ENCODE data around the gene TGFBR2. TPM values are rescaled to one million over a fixed set of nuclear protein-coding genes. Genes with fewer than 3 reads are reported as not detected.

TGFBR2 gene
- total RNA-seq, 1 donor from 2014 or later, result 289 TPM

DNA sequence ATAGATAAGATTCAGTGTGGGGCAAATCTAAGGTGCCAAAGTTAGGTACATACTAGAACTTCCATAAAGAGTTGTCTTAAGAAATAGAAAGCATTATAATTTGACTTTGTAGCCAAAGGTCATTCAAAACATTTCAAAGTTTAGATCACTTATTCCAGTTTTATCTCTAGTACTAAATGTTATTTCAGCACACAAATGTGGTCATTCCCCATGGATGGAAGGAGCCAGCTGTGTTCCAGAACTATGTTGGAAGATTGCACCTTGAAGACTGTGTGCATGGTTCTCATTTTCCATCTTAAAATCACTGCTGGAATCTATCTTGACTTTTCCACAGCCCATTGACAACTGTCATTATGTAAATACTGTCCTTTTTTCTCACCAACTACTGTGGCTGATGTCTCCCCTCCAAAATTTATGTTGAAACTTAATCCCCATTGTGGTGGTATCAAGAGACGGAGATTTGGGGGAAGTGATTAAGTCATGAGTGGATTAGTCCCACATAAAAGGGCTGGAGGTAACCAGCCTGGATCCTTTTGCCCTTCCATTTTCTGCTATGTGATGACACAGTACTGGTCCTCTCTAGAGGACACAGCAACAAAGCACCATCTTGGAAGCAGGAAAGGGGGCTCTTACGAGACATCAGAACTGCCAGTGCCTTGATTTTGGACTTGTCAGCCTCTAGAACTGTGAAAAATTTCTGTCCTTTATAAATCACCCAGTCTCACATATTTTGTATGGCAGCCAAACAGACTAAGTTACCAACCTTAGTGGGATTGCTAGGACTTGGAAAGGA, 24.0 kb downstream of the TGFBR2 start:
- Histone ChIP-seq H3K36me3 (peaks cover 6% of the 10 kb centered on the region), H3K4me1 (peaks cover 100% of the 10 kb centered on the region), H3K9me3 (no peaks in the 10 kb centered on the region), H3K27ac (peak overlapping the region; percentile 64), H3K27me3 (ENCODE audit: low read depth) (no peaks in the 10 kb centered on the region), H3K4me3 (no peak overlapping the region)
- ATAC-seq, result no peak
- TF ChIP-seq, protein P1, sequence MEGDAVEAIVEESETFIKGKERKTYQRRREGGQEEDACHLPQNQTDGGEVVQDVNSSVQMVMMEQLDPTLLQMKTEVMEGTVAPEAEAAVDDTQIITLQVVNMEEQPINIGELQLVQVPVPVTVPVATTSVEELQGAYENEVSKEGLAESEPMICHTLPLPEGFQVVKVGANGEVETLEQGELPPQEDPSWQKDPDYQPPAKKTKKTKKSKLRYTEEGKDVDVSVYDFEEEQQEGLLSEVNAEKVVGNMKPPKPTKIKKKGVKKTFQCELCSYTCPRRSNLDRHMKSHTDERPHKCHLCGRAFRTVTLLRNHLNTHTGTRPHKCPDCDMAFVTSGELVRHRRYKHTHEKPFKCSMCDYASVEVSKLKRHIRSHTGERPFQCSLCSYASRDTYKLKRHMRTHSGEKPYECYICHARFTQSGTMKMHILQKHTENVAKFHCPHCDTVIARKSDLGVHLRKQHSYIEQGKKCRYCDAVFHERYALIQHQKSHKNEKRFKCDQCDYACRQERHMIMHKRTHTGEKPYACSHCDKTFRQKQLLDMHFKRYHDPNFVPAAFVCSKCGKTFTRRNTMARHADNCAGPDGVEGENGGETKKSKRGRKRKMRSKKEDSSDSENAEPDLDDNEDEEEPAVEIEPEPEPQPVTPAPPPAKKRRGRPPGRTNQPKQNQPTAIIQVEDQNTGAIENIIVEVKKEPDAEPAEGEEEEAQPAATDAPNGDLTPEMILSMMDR (IDR thresholded peaks at IDR 0.05), result no peak
- no peak for DNase-seq
- intact Hi-C loops (cut with DNase I), result no loop called here

DNA sequence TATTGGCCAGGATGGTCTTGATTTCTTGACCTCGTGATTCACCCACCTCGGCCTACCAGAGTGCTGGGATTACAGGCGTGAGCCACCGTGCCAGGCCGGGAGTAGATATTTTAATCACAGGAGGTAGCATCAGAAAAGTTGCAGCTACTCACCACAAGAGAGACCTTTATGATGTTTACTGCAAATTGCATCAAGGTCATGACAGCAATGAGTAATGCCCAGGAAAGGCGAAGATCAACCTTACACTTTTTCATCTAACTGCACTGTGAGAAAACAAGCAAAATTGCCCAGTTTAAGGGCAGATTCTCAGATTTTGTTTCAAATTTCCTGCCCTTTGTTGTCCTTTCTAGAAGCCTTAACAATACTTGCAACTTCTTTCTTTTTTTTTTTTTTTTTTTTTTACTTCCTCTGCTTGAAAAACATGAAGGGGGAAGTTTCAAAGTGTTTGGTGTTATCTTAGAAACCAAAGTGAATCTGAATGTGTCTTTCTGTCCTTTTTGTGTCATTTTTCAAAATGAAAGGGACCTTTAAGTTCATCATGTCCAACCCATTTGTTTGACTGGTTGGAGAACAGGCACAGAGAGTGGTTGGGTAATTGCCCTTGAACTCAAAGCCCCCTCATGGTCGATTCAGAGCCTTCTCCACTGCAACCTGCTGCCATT, 25.0 kb downstream of the TGFBR2 start:
- ATAC-seq (peak; percentile 23 to 27), DNase-seq (no peak)
- peak overlapping the region; percentile 64 for H3K27ac ChIP-seq
- H3K9me3 ChIP-seq, result no peaks in the 10 kb centered on the region
- intact Hi-C loops (cut with DNase I), result no loop called here
- H3K36me3 ChIP-seq, result peaks cover 6% of the 10 kb centered on the region
- TF ChIP-seq, protein P1 (IDR thresholded peaks at IDR 0.05), result no peak
- H3K27me3 ChIP-seq (ENCODE audit: low read depth), result no peaks in the 10 kb centered on the region
- no peak overlapping the region for H3K4me3 ChIP-seq
- peaks cover 99% of the 10 kb centered on the region for H3K4me1 ChIP-seq

DNA sequence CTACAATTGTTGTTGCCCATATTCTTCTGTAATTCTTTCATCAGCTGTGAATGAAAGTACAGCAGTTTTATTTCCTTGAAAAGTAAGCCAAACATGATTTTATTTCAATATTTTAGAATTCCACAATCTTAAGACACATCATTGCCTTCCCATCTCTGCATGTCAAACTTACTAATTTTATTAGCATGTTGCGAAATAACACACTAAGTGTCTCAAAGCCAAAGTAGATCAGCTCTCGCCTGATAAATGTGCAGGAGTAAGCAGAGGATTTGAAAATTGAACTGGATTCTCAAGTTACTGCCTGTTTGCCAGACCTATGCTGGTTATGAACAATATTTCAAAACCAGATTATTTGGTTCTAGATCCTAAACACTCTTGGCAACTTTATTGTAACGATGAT, 25.7 kb downstream of the TGFBR2 start:
- no peak for ATAC-seq
- H3K4me1 ChIP-seq, result peaks cover 93% of the 10 kb centered on the region
- no peaks in the 10 kb centered on the region for H3K27me3 ChIP-seq (ENCODE audit: low read depth)

DNA sequence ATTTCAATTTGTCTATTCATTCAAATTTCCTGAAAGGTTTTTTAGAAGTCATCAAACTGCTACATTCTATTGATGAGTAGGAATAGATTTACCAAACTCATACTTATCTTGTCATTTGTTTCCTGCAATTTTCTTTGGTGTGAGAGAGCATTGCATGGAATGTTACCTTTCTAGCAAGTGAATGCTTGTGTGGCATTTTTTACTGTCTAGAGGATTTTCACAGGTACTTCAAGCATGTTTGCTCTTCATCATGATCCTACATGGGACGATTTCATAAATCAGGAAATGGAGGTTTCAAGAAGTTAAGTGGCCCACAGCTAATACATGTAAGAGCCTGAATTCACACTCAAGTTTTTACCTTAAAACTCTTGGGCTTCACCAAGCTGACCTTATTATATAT, 26.1 kb downstream of the TGFBR2 start:
- H3K9me3 ChIP-seq, result no peaks in the 10 kb centered on the region
- H3K36me3 ChIP-seq, result no peaks in the 10 kb centered on the region
- TF ChIP-seq, protein P1 (IDR thresholded peaks at IDR 0.05), result no peak
- ATAC-seq (peak in 1 of 2 donors; percentile 23), DNase-seq (no peak)
- no peak overlapping the region for H3K4me3 ChIP-seq
- intact Hi-C loops (cut with DNase I), result no loop called here
- no peaks in the 10 kb centered on the region for H3K27me3 ChIP-seq (ENCODE audit: low read depth)
- H3K27ac ChIP-seq, result peak overlapping the region; percentile 64
- H3K4me1 ChIP-seq, result peaks cover 88% of the 10 kb centered on the region

More for the DNA sequence above, 25.7 kb downstream of the TGFBR2 start:
- no peak for DNase-seq
- H3K27ac ChIP-seq, result peak overlapping the region; percentile 64
- H3K36me3 ChIP-seq, result peaks cover 4% of the 10 kb centered on the region
- no peak overlapping the region for H3K4me3 ChIP-seq
- intact Hi-C loops (cut with DNase I), result no loop called here
- TF ChIP-seq, protein P1 (IDR thresholded peaks at IDR 0.05), result no peak
- no peaks in the 10 kb centered on the region for H3K9me3 ChIP-seq

DNA sequence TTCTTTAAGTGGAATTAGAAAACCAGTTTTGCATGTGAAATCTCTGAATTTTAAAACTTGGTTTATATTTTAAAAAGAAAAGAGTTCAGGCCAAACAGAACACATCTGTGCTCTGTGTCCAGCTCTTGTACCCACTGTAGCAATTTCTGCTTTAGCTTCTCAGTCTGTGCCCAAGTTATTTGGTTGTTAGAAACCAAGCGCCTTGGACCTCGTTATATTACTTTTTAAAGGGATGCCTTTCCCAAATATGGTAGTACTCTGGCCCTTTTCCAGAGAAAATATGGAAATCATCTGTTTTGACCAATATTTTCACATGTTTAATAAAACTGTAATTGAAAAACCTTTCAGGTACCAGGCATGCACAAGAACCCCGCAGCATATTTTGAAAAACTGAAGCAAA, 27.3 kb downstream of the TGFBR2 start:
- H3K36me3 ChIP-seq, result no peaks in the 10 kb centered on the region
- H3K9me3 ChIP-seq, result no peaks in the 10 kb centered on the region
- H3K27me3 ChIP-seq (ENCODE audit: low read depth), result no peaks in the 10 kb centered on the region
- ATAC-seq (no peak), DNase-seq (no peak)
- TF ChIP-seq, protein P1 (IDR thresholded peaks at IDR 0.05), result no peak
- no peak overlapping the region for H3K27ac ChIP-seq
- intact Hi-C loops (cut with DNase I), result no loop called here
- H3K4me1 ChIP-seq, result peaks cover 87% of the 10 kb centered on the region
- H3K4me3 ChIP-seq, result no peak overlapping the region

All from lower lobe of right lung (tissue), 2 donors.